ENCODE measurements around the gene NR6A1. TPM values are rescaled to one million over a fixed set of nuclear protein-coding genes. Genes with fewer than 3 reads are reported as not detected.

Gene NR6A1
- total and polyA plus RNA-seq, 2 of the 8 experiments (the other 6 are each of a cell fraction or from before 2014, with no cell fraction given): 93.2 to 237 TPM

DNA sequence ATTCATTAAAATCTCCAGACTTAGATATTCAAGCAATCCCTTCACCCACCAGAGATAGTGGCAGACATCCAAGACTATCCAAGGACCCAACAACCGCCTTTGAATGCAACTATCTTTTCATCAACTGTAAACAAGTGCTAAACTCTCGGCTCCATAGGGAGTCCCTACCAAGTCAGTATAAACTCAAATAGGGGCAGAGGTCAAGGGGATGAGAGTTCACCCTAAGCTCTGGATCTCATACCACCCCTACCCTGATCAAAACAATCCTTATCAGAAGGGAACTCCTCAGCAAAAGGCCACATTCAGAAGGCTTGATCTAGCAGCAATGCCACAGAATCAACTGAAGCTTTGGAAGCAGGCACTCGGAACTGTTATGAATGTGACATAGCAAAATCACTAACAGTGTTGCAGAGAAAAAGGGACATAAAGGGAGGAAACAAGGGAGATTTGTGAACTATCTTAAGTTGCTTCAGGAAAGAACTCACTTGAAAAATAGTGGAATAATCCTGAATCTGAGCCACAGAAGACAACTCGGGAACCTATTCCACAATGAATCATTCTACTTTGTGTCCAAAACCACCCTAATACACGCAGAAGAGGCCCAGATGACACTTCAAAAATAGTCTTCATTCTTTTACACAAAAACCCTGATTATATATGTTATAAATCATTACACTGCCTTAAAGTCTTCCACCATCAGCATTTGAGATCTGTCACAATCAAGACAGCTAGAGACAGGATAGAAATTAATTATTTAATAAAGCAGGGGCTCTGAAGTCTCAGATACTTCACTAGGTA is 49.8 kb downstream of the NR6A1 start:
- Histone ChIP-seq H4K91ac (replicated peaks; ENCODE audit: insufficient read length, low read length) (no peak overlapping the region), H3K9me3 (ENCODE audit: insufficient read depth in 2 of 2, low read depth in 1 of 2, low read length in 1 of 2) (no peaks in the 10 kb centered on the region), H2BK20ac (ENCODE audit: low read length) (no peak overlapping the region), H3K14ac (ENCODE audit: insufficient read length) (no peak overlapping the region), H2BK120ac (replicated peaks; ENCODE audit: low read depth, low read length) (no peak overlapping the region), H3K36me3 (ENCODE audit: control insufficient read depth in 2 of 4, insufficient read depth in 4 of 4, low read length in 3 of 4) (peaks cover 0 to 6% (median 2%) of the 10 kb centered on the region in 4 experiments; a peak in 3 of 8 replicates), H2AFZ (ENCODE audit: low read length) (no peak overlapping the region), H3K9ac (replicated peaks in 1 of 4; ENCODE audit: extremely low read depth in 1 of 4, low read depth in 3 of 4, low read length in 3 of 4) (no peak overlapping the region), H3K18ac (ENCODE audit: extremely low read depth, low read length) (no peak overlapping the region), H3K4me1 (replicated peaks in 1 of 4; ENCODE audit: control insufficient read depth in 3 of 4, insufficient read depth in 4 of 4, low read length in 3 of 4) (peaks cover 0 to 5% (median 1%) of the 10 kb centered on the region in 4 experiments; a peak in 2 of 7 replicates), H2BK5ac (ENCODE audit: low read depth, low read length) (no peak overlapping the region), H3K4me3 (ENCODE audit: extremely low read depth in 1 of 4, insufficient read depth in 2 of 4, low read depth in 3 of 4, low read length in 4 of 4) (no peak overlapping the region), H3K4ac (replicated peaks; ENCODE audit: insufficient read length, low read depth, low read length) (no peak overlapping the region), H2BK12ac (ENCODE audit: low read depth, low read length) (no peak overlapping the region), H3K23ac (ENCODE audit: insufficient read length) (no peak overlapping the region), H3K79me2 (ENCODE audit: control insufficient read depth in 1 of 2, insufficient read depth in 2 of 2, low read length in 2 of 2) (peaks cover 0 to 68% of the 10 kb centered on the region in 2 experiments; a peak in 2 of 4 replicates), H4K20me1 (replicated peaks in 1 of 2; ENCODE audit: control insufficient read depth in 1 of 2, insufficient read depth in 2 of 2, low read length in 2 of 2) (peaks cover 0 to 8% of the 10 kb centered on the region in 2 experiments), H4K8ac (ENCODE audit: extremely low read depth, insufficient read depth, low read length) (no peak overlapping the region), H3K27me3 (replicated peaks in 1 of 4; ENCODE audit: control insufficient read depth in 3 of 4, extremely low read depth in 1 of 4, insufficient read depth in 3 of 4, low read length in 3 of 4) (no peaks in the 10 kb centered on the region), H4K5ac (ENCODE audit: insufficient read length, low read depth, low read length) (no peak overlapping the region), H3K27ac (ENCODE audit: low read depth, low read length) (no peak overlapping the region), H3K79me1 (ENCODE audit: low read depth, low read length) (no peaks in the 10 kb centered on the region; the same call in none of the 2 replicates), H2AK5ac (ENCODE audit: low read depth, low read length) (0 out of 2 replicates have a peak overlapping the region, but pooled peaks have one; percentile 32), H3K56ac (replicated peaks; ENCODE audit: insufficient read length, low read depth, low read length) (no peak overlapping the region), H3K23me2 (ENCODE audit: low read depth, low read length) (no peaks in the 10 kb centered on the region), H3K4me2 (ENCODE audit: insufficient read depth in 1 of 2, low read depth in 2 of 2, low read length in 2 of 2) (peak overlapping the region; percentile 26 to 28; a peak in 1 of 4 replicates), H2BK15ac (ENCODE audit: low read length) (no peak overlapping the region; the same call in 1 of the 2 replicates)
- DNase-seq (ENCODE audit: low read depth in 1 of 2, low spot score in 2 of 2) (no peak), FAIRE-seq (peak; percentile 19)
- TF ChIP-seq CHD2 (IDR thresholded peaks at IDR 0.05; ENCODE audit: low read length): no peak
- TF ChIP-seq SIX5 (IDR thresholded peaks at IDR 0.05; ENCODE audit: low read depth, low read length): no peak
- TF ChIP-seq POLR2A (IDR thresholded peaks at IDR 0.05; ENCODE audit: control extremely low read depth in 1 of 2, low read depth in 2 of 2, low read length in 2 of 2): no peak
- no peak for TF ChIP-seq EGR1 (IDR thresholded peaks at IDR 0.05; ENCODE audit: borderline replicate concordance, low read depth, low read length)
- no peak for TF ChIP-seq NRF1 (IDR thresholded peaks at IDR 0.05; ENCODE audit: low read depth, low read length)
- TF ChIP-seq SAP30 (IDR thresholded peaks at IDR 0.05; ENCODE audit: insufficient read depth, insufficient replicate concordance, low read length): no peak
- ChIA-PET POLR2A (ENCODE audit: partially characterized antibody) (interaction anchor here (0.9 to 2.0 kb wide), 4 partner anchors 26 to 177 kb away, joined by 3 to 6 read pairs (median 4); no protein-coding TSS in a partner anchor), CTCF (ENCODE audit: partially characterized antibody) (interaction anchor here (1.0 to 2.7 kb wide), 6 partner anchors 9 to 184 kb away, joined by 3 to 21 read pairs (median 6); no protein-coding TSS in a partner anchor)
- 74% methylated on average over 5 of the region's 5 CpGs; no CpG with 5 or more reads in 1 of the 2 experiments for WGBS, 2 experiments (ENCODE audit: extremely low coverage in 1 of 2, insufficient coverage in 1 of 2, insufficient read length in 1 of 2, insufficient replicate concordance in 2 of 2, low coverage in 1 of 2, low lambda C conversion rate in 2 of 2, missing lambda C conversion rate in 1 of 2)

Data from H1 (cell line).